Cortex of kidney (tissue), 1 donor: Measurements from ENCODE around the gene KIRREL1.

ENCODE experiments used
- DNase-seq: peaks from one replicate; lab custom pipeline; 2025; lab: John Stamatoyannopoulos, UW

Gene KIRREL1

GRCh38 chr1:157975228-157975950, 18.1 kb upstream of the KIRREL1 start:
- DNase-seq, result no peak

GRCh38 chr1:157976888-157977287, 16.6 kb upstream of the KIRREL1 start:
- DNase-seq, result no peak

GRCh38 chr1:157978586-157979403, 14.7 kb upstream of the KIRREL1 start:
- DNase-seq, result no peak

- DNase-seq, result no peak
Measured at GRCh38 chr1:157982136-157982535, 11.3 kb upstream of the KIRREL1 start.

- no peak for DNase-seq
Measured at GRCh38 chr1:157983787-157984186, 9.7 kb upstream of the KIRREL1 start.

GRCh38 chr1:157984469-157984868, 9.0 kb upstream of the KIRREL1 start:
- no peak for DNase-seq

GRCh38 chr1:157985473-157985872, 8.0 kb upstream of the KIRREL1 start:
- DNase-seq, result no peak

GRCh38 chr1:157988002-157988401, 5.4 kb upstream of the KIRREL1 start:
- DNase-seq, result no peak

GRCh38 chr1:157992031-157992832, 1.2 kb upstream of the KIRREL1 start:
- no peak for DNase-seq

GRCh38 chr1:157992833-157993146, 655 bp upstream of the KIRREL1 start:
- no peak for DNase-seq

GRCh38 chr1:157993918-157994605, 617 bp downstream of the KIRREL1 start:
- DNase-seq, result no peak

- no peak for DNase-seq
Measured at GRCh38 chr1:157994704-157995582, 1.5 kb downstream of the KIRREL1 start.

- no peak for DNase-seq
Measured at GRCh38 chr1:157995583-157996169, 2.2 kb downstream of the KIRREL1 start.

- DNase-seq, result no peak
Measured at GRCh38 chr1:157996433-157996832, 3.0 kb downstream of the KIRREL1 start.

GRCh38 chr1:158000507-158000906, 7.1 kb downstream of the KIRREL1 start:
- DNase-seq, result no peak

GRCh38 chr1:158002022-158002630, 8.7 kb downstream of the KIRREL1 start:
- no peak for DNase-seq

- DNase-seq, result no peak
Measured at GRCh38 chr1:158002631-158003405, 9.4 kb downstream of the KIRREL1 start.

GRCh38 chr1:158003406-158003800, 10.0 kb downstream of the KIRREL1 start:
- no peak for DNase-seq

- no peak for DNase-seq
Measured at GRCh38 chr1:158005224-158005623, 11.8 kb downstream of the KIRREL1 start.
